Measurements from ENCODE around the gene PLCH1.

DNA sequence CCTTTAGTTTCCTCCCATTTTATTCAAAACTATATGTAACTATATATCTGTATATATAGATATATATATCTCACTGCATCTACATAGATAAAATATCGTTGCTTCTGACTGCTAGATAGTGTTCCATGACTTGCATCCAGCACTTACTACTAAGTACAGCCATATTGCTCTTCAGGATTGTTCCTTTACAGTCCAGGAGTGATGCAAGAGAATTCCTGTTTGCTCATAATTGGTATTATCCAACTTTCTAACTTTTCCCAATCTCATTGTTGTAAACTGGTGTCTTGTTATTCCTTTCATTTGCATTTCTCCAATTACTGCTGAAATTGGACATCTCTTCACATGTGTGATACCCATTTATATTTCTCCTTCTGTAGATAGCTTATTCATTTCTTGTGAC, 351.6 kb downstream of the PLCH1 start:
- no peak for TF ChIP-seq OSR1 (CRISPR knock-in tag; IDR thresholded peaks at IDR 0.05)
- no peak for TF ChIP-seq CSDC2 (CRISPR knock-in tag; IDR thresholded peaks at IDR 0.05)
- no peak for TF ChIP-seq SNAI2 (CRISPR knock-in tag; IDR thresholded peaks at IDR 0.05)
- no peak for TF ChIP-seq ZNF565 (CRISPR knock-in tag; conservative IDR thresholded peaks at IDR 0.05; ENCODE audit: low read depth)
- TF ChIP-seq, protein P1, sequence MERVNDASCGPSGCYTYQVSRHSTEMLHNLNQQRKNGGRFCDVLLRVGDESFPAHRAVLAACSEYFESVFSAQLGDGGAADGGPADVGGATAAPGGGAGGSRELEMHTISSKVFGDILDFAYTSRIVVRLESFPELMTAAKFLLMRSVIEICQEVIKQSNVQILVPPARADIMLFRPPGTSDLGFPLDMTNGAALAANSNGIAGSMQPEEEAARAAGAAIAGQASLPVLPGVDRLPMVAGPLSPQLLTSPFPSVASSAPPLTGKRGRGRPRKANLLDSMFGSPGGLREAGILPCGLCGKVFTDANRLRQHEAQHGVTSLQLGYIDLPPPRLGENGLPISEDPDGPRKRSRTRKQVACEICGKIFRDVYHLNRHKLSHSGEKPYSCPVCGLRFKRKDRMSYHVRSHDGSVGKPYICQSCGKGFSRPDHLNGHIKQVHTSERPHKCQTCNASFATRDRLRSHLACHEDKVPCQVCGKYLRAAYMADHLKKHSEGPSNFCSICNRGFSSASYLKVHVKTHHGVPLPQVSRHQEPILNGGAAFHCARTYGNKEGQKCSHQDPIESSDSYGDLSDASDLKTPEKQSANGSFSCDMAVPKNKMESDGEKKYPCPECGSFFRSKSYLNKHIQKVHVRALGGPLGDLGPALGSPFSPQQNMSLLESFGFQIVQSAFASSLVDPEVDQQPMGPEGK (CRISPR knock-in tag; IDR thresholded peaks at IDR 0.05; ENCODE audit: borderline replicate concordance) = no peak
- TF ChIP-seq, protein P2, sequence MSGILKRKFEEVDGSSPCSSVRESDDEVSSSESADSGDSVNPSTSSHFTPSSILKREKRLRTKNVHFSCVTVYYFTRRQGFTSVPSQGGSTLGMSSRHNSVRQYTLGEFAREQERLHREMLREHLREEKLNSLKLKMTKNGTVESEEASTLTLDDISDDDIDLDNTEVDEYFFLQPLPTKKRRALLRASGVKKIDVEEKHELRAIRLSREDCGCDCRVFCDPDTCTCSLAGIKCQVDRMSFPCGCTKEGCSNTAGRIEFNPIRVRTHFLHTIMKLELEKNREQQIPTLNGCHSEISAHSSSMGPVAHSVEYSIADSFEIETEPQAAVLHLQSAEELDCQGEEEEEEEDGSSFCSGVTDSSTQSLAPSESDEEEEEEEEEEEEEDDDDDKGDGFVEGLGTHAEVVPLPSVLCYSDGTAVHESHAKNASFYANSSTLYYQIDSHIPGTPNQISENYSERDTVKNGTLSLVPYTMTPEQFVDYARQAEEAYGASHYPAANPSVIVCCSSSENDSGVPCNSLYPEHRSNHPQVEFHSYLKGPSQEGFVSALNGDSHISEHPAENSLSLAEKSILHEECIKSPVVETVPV (CRISPR knock-in tag; IDR thresholded peaks at IDR 0.05) = no peak
- TF ChIP-seq RARB (CRISPR knock-in tag; IDR thresholded peaks at IDR 0.05) = no peak
